ENCODE measurements around the gene WWOX. TPM values are rescaled to one million over a fixed set of nuclear protein-coding genes. Genes with fewer than 3 reads are reported as not detected.

The WWOX gene
- total and polyA plus RNA-seq, 2 of the 8 experiments (the other 6 are each of a cell fraction or from before 2014, with no cell fraction given) = 5.4 to 16.7 TPM

DNA sequence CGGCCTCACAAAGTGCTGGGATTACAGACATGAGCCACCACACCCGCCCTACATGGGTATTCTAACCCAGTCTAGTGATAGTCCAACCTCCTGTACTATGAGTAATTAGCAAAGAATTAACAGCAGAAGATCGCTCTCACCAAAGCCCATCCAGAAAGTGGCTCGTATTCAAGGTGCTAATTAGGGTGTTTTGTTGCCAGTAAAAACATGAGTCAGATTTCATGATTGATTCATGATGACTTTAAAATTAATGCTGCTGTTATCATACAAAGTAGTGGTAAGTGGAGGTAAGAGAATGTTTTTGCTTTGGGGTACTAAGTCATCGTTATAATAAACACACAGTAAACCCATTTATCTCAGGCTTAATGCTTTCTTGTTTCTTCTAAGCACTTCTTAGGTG lies 428.8 kb downstream of the WWOX start (continued):
- no peak for TF ChIP-seq JUN (IDR thresholded peaks at IDR 0.05; ENCODE audit: low read depth, low read length)
- TF ChIP-seq, protein P1, sequence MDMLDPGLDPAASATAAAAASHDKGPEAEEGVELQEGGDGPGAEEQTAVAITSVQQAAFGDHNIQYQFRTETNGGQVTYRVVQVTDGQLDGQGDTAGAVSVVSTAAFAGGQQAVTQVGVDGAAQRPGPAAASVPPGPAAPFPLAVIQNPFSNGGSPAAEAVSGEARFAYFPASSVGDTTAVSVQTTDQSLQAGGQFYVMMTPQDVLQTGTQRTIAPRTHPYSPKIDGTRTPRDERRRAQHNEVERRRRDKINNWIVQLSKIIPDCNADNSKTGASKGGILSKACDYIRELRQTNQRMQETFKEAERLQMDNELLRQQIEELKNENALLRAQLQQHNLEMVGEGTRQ (IDR thresholded peaks at IDR 0.05; ENCODE audit: low read length) = no peak
- TF ChIP-seq SIN3A (conservative IDR thresholded peaks at IDR 0.05 in 1 of 2, IDR thresholded peaks at IDR 0.05 in 1 of 2; ENCODE audit: low read depth in 1 of 2, low read length in 2 of 2) = no peak
- TF ChIP-seq MAFK (IDR thresholded peaks at IDR 0.05; ENCODE audit: low read depth, low read length) = no peak
- no peak for TF ChIP-seq TAF7 (optimal IDR thresholded peaks at IDR 0.05; ENCODE audit: borderline replicate concordance, low read depth, low read length)
- TF ChIP-seq EZH2 (IDR thresholded peaks at IDR 0.05; ENCODE audit: low read depth, low read length, severe bottlenecking) = no peak
- TF ChIP-seq FOSL1 (IDR thresholded peaks at IDR 0.05; ENCODE audit: insufficient read depth, low read depth, low read length) = no peak
- no peak for TF ChIP-seq EGR1 (IDR thresholded peaks at IDR 0.05; ENCODE audit: borderline replicate concordance, low read depth, low read length)
- no peak for TF ChIP-seq TAF1 (IDR thresholded peaks at IDR 0.05; ENCODE audit: low read depth, low read length)
- no peak for TF ChIP-seq CHD1 (IDR thresholded peaks at IDR 0.05; ENCODE audit: low read depth, low read length)
- no peak for TF ChIP-seq BCL11A (IDR thresholded peaks at IDR 0.05; ENCODE audit: low read depth in 2 of 2, low read length in 2 of 2)
- no peak for TF ChIP-seq GABPA (IDR thresholded peaks at IDR 0.05; ENCODE audit: borderline replicate concordance, insufficient read depth, low read length)
- no peak for TF ChIP-seq ASH2L (IDR thresholded peaks at IDR 0.05; ENCODE audit: low read length)
- no peak for TF ChIP-seq JUND (IDR thresholded peaks at IDR 0.05; ENCODE audit: low read length)
- TF ChIP-seq SIX5 (IDR thresholded peaks at IDR 0.05; ENCODE audit: low read depth, low read length) = no peak

Measured in H1 (cell line).